PC-3 (cell line): Measurements from ENCODE around the gene SMOC2. TPM values are rescaled to one million over a fixed set of nuclear protein-coding genes. Genes with fewer than 3 reads are reported as not detected.

Experiments
- ATAC-seq: fragments of 200-7000 bp; cut with Tn5 transposase; 2 replicates; pipeline ENCODE4 v1.9.1; 2020; ENCODE audit warnings: mild to moderate bottlenecking, moderate library complexity
- BruUV-seq: library from RNA; stranded (reverse); fragments of 400-500 nt; replicated peaks from 2 replicates; lab custom pipeline; 2021; lab: Mats Ljungman, UMichigan
- CTCF ChIA-PET: fragments of 300-600 bp; sonication (Branson Sonifier 250); formaldehyde crosslinking; loops from one replicate; lab custom pipeline; 2022; ENCODE audit warnings: antibody characterized with exemption; lab: Charles Lee
- POLR2A ChIA-PET: fragments of 300-600 bp; sonication (Branson Sonifier 250); formaldehyde crosslinking; loops from one replicate; lab custom pipeline; 2022; ENCODE audit warnings: antibody characterized with exemption; ENCODE audit not compliant: unreplicated experiment; lab: Charles Lee
- DNase-seq: peaks from one replicate; pipeline ENCODE4 v3.0.0-alpha.2; 2015
- H2AFZ ChIP-seq: fragments of 300-600 bp; sonication (generic); 2 replicates; pipeline ENCODE4 v1.6.0; 2016; ENCODE audit warnings: antibody characterized with exemption, low read length
- H3F3A ChIP-seq: fragments of 300-600 bp; sonication (generic); one replicate; pipeline ENCODE4 v1.6.0; 2017; ENCODE audit warnings: antibody characterized with exemption, low read length, control low read depth, mild to moderate bottlenecking; ENCODE audit not compliant: unreplicated experiment
- H3K27ac ChIP-seq: fragments of 300-600 bp; sonication (generic); 2 replicates; pipeline ENCODE4 v1.5.1; 2016; ENCODE audit warnings: mild to moderate bottlenecking, low read length
- H3K27me3 ChIP-seq: fragments of 300-600 bp; sonication (generic); 2 replicates; pipeline ENCODE4 v1.6.1; 2016; ENCODE audit warnings: low read length, mixed read lengths
- H3K36me3 ChIP-seq: fragments of 300-600 bp; sonication (generic); 2 replicates; pipeline ENCODE4 v1.6.1; 2016; ENCODE audit warnings: low read depth, mixed run types, low read length, mixed read lengths
- H3K4me1 ChIP-seq: fragments of 300-600 bp; sonication (generic); 2 replicates; pipeline ENCODE4 v1.5.1; 2016; ENCODE audit warnings: low read length; ENCODE audit not compliant: insufficient read depth
- H3K4me2 ChIP-seq: fragments of 300-600 bp; sonication (generic); 2 replicates; pipeline ENCODE4 v1.6.0; 2016; ENCODE audit warnings: low read length
- H3K4me3 ChIP-seq: fragments of 300-600 bp; sonication (generic); 2 replicates; pipeline ENCODE4 v1.5.1; 2016; ENCODE audit warnings: mild to moderate bottlenecking, low read length, mixed read lengths
- H3K79me2 ChIP-seq: fragments of 300-600 bp; sonication (generic); 2 replicates; pipeline ENCODE4 v1.6.1; 2017; ENCODE audit warnings: low read length, mixed read lengths
- H3K9ac ChIP-seq: fragments of 300-600 bp; sonication (generic); 2 replicates; pipeline ENCODE4 v1.6.0; 2016; ENCODE audit warnings: mild to moderate bottlenecking, low read length
- H3K9me2 ChIP-seq: fragments of 300-600 bp; sonication (generic); replicated peaks from 2 replicates; pipeline ENCODE4 v1.6.1; 2016; ENCODE audit warnings: mixed run types, low read length, mixed read lengths
- H3K9me3 ChIP-seq: fragments of 300-600 bp; sonication (generic); 2 replicates; pipeline ENCODE4 v1.6.1; 2016; ENCODE audit warnings: low read length, mixed read lengths
- H4K20me1 ChIP-seq: fragments of 300-600 bp; sonication (generic); 2 replicates; pipeline ENCODE4 v1.6.1; 2016; ENCODE audit warnings: low read length, mixed read lengths
- EZH2 ChIP-seq: fragments of 300-600 bp; sonication (generic); IDR thresholded peaks from one replicate; pipeline ENCODE4 v1.6.1; 2017; ENCODE audit warnings: antibody characterized with exemption, mild to moderate bottlenecking, low read length; ENCODE audit not compliant: unreplicated experiment
- EZH2phosphoT487 ChIP-seq: fragments of 300-600 bp; sonication (generic); IDR thresholded peaks from 2 replicates; pipeline ENCODE4 v1.6.1; 2018; ENCODE audit warnings: mild to moderate bottlenecking, antibody characterized with exemption, low read length, borderline replicate concordance
- intact Hi-C: fragments of 100-400 bp; cut with micrococcal nuclease; formaldehyde crosslinking; loops from 2 replicates; pipeline ENCODE4 v1.9.0; 2023
- total RNA-seq: library from RNA; depleted of rRNA; stranded (reverse); fragments of >200 nt; gene quantifications from 2 replicates; pipeline ENCODE4 v1.2.3, GENCODE V29; 2014
- TF ChIP-seq, protein P1 (sequence below): fragments of 300-600 bp; sonication (generic); conservative IDR thresholded peaks from 2 replicates; pipeline ENCODE4 v1.5.1; 2017; ENCODE audit warnings: antibody characterized with exemption, low read depth, mild to moderate bottlenecking, low read length

SMOC2 gene
- total RNA-seq, 1 experiment from 2014 or later, result not detected

GRCh38 chr6:168530653-168531071, 89.7 kb downstream of the SMOC2 start:
- TF ChIP-seq, protein P1, sequence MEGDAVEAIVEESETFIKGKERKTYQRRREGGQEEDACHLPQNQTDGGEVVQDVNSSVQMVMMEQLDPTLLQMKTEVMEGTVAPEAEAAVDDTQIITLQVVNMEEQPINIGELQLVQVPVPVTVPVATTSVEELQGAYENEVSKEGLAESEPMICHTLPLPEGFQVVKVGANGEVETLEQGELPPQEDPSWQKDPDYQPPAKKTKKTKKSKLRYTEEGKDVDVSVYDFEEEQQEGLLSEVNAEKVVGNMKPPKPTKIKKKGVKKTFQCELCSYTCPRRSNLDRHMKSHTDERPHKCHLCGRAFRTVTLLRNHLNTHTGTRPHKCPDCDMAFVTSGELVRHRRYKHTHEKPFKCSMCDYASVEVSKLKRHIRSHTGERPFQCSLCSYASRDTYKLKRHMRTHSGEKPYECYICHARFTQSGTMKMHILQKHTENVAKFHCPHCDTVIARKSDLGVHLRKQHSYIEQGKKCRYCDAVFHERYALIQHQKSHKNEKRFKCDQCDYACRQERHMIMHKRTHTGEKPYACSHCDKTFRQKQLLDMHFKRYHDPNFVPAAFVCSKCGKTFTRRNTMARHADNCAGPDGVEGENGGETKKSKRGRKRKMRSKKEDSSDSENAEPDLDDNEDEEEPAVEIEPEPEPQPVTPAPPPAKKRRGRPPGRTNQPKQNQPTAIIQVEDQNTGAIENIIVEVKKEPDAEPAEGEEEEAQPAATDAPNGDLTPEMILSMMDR, result no peak
- no peak for TF ChIP-seq EZH2
- no peak for TF ChIP-seq EZH2phosphoT487
- no peaks in the 10 kb centered on the region for H3K4me1 ChIP-seq
- peaks cover 7% of the 10 kb centered on the region; the same call in 1 of the 2 replicates for H3K27me3 ChIP-seq
- H4K20me1 ChIP-seq, result no peaks in the 10 kb centered on the region
- no peak for DNase-seq
- H3K9me3 ChIP-seq, result no peaks in the 10 kb centered on the region
- no peak overlapping the region for H3K4me3 ChIP-seq
- no peak overlapping the region for H2AFZ ChIP-seq
- POLR2A ChIA-PET, result no interaction called here
- no peaks in the 10 kb centered on the region for H3K36me3 ChIP-seq
- H3F3A ChIP-seq, result no peaks in the 10 kb centered on the region
- no peaks in the 10 kb centered on the region for H3K79me2 ChIP-seq
- CTCF ChIA-PET, result no interaction called here
- no peak overlapping the region for H3K9ac ChIP-seq
- intact Hi-C loops, result no loop called here
- ATAC-seq, result no peak
- no peak overlapping the region for H3K27ac ChIP-seq
- no peaks in the 10 kb centered on the region for H3K9me2 ChIP-seq
- H3K4me2 ChIP-seq, result no peak overlapping the region
- BruUV-seq, result no TSS peak

DNA sequence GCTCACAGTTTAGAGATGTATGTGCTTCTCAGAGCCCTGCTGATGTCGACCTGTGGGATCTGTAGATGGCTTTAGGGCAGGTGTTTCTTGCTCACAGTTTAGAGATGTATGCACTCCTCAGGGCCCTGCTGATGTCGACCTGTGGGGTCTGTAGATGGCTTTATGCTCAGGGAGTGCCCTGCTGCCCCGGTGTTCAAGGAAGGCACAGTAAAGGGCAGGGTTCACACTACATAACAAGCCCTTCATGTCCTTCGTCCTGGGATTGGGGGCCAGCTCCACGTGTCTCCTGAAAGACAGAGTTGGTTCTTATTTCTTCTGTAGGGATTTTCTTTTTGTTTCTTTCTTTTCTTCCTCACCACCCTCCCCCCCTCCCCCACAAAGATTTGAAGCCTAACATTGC, 91.1 kb downstream of the SMOC2 start:
- no peak overlapping the region for H3K9ac ChIP-seq
- no peak overlapping the region for H3K4me3 ChIP-seq
- no peaks in the 10 kb centered on the region for H3K4me1 ChIP-seq
- ATAC-seq, result no peak
- no peaks in the 10 kb centered on the region for H3K27me3 ChIP-seq
- DNase-seq, result no peak
- H3K79me2 ChIP-seq, result no peaks in the 10 kb centered on the region
- ChIA-PET POLR2A (no interaction called here), CTCF (no interaction called here)
- no peaks in the 10 kb centered on the region for H3F3A ChIP-seq
- H3K9me3 ChIP-seq, result no peaks in the 10 kb centered on the region
- H3K27ac ChIP-seq, result no peak overlapping the region
- intact Hi-C loops, result no loop called here
- BruUV-seq, result no TSS peak
- no peak overlapping the region for H2AFZ ChIP-seq
- TF ChIP-seq EZH2, result no peak
- TF ChIP-seq EZH2phosphoT487, result no peak
- TF ChIP-seq, protein P1, result no peak
- H3K36me3 ChIP-seq, result no peaks in the 10 kb centered on the region
- H3K9me2 ChIP-seq, result no peaks in the 10 kb centered on the region
- H4K20me1 ChIP-seq, result no peaks in the 10 kb centered on the region
- H3K4me2 ChIP-seq, result no peak overlapping the region

- POLR2A ChIA-PET, result no interaction called here
- Histone ChIP-seq H3K9me3 (no peaks in the 10 kb centered on the region), H3K79me2 (no peaks in the 10 kb centered on the region), H3K9ac (no peak overlapping the region), H3K27ac (no peak overlapping the region), H3F3A (no peaks in the 10 kb centered on the region), H3K36me3 (no peaks in the 10 kb centered on the region), H3K4me2 (no peak overlapping the region), H3K9me2 (no peaks in the 10 kb centered on the region), H4K20me1 (no peaks in the 10 kb centered on the region), H3K4me3 (no peak overlapping the region), H3K27me3 (no peaks in the 10 kb centered on the region), H2AFZ (no peak overlapping the region), H3K4me1 (no peaks in the 10 kb centered on the region)
- BruUV-seq, result no TSS peak
- DNase-seq (no peak), ATAC-seq (no peak)
- CTCF ChIA-PET, result no interaction called here
- TF ChIP-seq EZH2phosphoT487, result no peak
- no peak for TF ChIP-seq EZH2
- TF ChIP-seq, protein P1, result no peak
- intact Hi-C loops, result no loop called here
These were observed 92.4 kb downstream of the SMOC2 start for GRCh38 chr6:168533414-168533813.
